Measurements from ENCODE around the gene MAOB. TPM values are rescaled to one million over a fixed set of nuclear protein-coding genes. Genes with fewer than 3 reads are reported as not detected.

The MAOB gene
- total and polyA plus RNA-seq, 2 donors (not counting 3 experiments of a cell fraction or from before 2014, with no cell fraction given): not detected

- H4K20me1 ChIP-seq (replicated peaks; ENCODE audit: control insufficient read depth, extremely low read depth, insufficient read depth, low read length): no peaks in the 10 kb centered on the region
- no peaks in the 10 kb centered on the region for H3K27me3 ChIP-seq (ENCODE audit: control insufficient read depth in 2 of 2, insufficient read depth in 2 of 2, low read length in 2 of 2)
- no peaks in the 10 kb centered on the region for H3K79me2 ChIP-seq (ENCODE audit: control insufficient read depth, insufficient read depth, low read length)
- dilution Hi-C loops (cut with MboI; ENCODE audit: extremely low pct_ligation_motif_present, low sequenced_read_pairs) (no loop called here), intact Hi-C loops (cut with micrococcal nuclease) (no loop called here)
- H3K4me3 ChIP-seq (replicated peaks in 1 of 3; ENCODE audit: insufficient read depth in 1 of 3, low read depth in 1 of 3, low read length in 3 of 3): no peak overlapping the region
- no peak overlapping the region for H2AFZ ChIP-seq (ENCODE audit: low read depth, low read length)
- no TSS peak for BruUV-seq (replicated peaks)
- TF ChIP-seq MAX (IDR thresholded peaks at IDR 0.05; ENCODE audit: insufficient read depth, insufficient read length) (no peak), FOS (IDR thresholded peaks at IDR 0.05; ENCODE audit: borderline replicate concordance, insufficient read depth, low read length) (no peak), POLR2AphosphoS5 (IDR thresholded peaks at IDR 0.05; ENCODE audit: insufficient read depth, low read depth, low read length) (no peak), EZH2 (IDR thresholded peaks at IDR 0.05; ENCODE audit: borderline replicate concordance, low read depth, low read length, severe bottlenecking) (no peak), GATA2 (IDR thresholded peaks at IDR 0.05; ENCODE audit: insufficient read depth, insufficient read length, low read depth, low read length) (no peak), CTCF (IDR thresholded peaks at IDR 0.05; ENCODE audit: extremely low read depth in 1 of 2, insufficient read depth in 1 of 2, low read depth in 1 of 2, low read length in 2 of 2) (no peak), POLR2A (IDR thresholded peaks at IDR 0.05; ENCODE audit: low read depth, low read length) (no peak), MYC (IDR thresholded peaks at IDR 0.05; ENCODE audit: low read depth, low read length) (no peak), JUN (IDR thresholded peaks at IDR 0.05; ENCODE audit: borderline replicate concordance, insufficient read depth, insufficient read length, low read depth) (no peak)
- no peak overlapping the region for H3K9ac ChIP-seq (replicated peaks; ENCODE audit: extremely low read depth, insufficient read depth, low read length)
- H3K4me2 ChIP-seq (ENCODE audit: insufficient read depth, low read length): no peak overlapping the region
- FAIRE-seq: no peak
- H3K4me1 ChIP-seq (ENCODE audit: control insufficient read depth, extremely low read depth, insufficient read depth, low read length): no peaks in the 10 kb centered on the region
- ChIA-PET CTCF (no interaction called here), POLR2A (no interaction called here)
- H3K36me3 ChIP-seq (ENCODE audit: control insufficient read depth in 2 of 2, extremely low read depth in 1 of 2, insufficient read depth in 2 of 2, low read length in 2 of 2): no peaks in the 10 kb centered on the region
- no peak for DNase-seq (ENCODE audit: low read depth, low spot score)
- H3K9me1 ChIP-seq (replicated peaks; ENCODE audit: control insufficient read depth, extremely low read depth, insufficient read depth, low read length): no peaks in the 10 kb centered on the region
- no peaks in the 10 kb centered on the region for H3K9me3 ChIP-seq (replicated peaks; ENCODE audit: control insufficient read depth, insufficient read depth, low read length)
- H3K27ac ChIP-seq (ENCODE audit: insufficient read depth, low read depth, low read length): no peak overlapping the region
Observed at GRCh38 chrX:43745938-43746721, 136.1 kb downstream of the MAOB start.

Measured in endothelial cell of umbilical vein (primary cell).